ENCODE data around the gene SARNP.

The SARNP gene

DNA sequence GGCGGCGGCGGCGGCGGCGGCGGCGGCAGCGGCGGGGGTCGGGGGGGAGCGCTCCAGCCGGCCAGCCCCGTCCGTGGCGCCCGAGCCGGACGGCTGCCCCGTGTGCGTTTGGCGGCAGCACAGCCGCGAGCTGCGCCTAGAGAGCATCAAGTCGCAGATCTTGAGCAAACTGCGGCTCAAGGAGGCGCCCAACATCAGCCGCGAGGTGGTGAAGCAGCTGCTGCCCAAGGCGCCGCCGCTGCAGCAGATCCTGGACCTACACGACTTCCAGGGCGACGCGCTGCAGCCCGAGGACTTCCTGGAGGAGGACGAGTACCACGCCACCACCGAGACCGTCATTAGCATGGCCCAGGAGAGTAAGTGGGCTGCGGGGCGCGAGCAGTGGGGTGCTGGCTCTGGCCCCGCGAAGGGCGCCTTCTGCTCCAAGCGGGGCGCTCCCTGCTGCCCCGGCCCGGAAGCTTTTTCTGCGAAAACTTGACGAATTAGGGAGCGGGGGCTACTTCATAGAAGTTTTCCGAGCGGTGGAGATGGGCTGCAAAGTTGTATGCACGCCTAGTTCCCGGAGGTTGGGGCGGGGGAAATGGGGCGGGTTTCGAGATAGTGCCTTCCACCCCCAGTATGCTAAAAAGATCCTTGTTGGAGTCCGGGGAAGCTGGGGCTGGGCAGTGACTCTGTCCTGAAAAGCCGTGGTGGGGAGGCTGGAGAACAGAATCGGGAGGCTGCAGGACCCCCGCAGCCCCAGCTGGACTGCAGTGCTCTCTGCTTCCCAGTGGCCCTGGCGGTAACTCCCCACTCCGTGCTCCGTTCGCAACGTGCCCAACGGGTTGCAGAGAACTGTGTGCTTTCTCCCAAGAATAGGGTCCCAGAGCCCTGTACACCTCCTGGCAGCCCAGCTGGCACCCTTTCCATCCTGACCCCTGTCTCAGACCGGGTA is 73.9 kb downstream of the SARNP start:
- DNase-seq (ENCODE audit: low read depth in 2 of 2) = no peak

- DNase-seq (ENCODE audit: low read depth in 2 of 2) = no peak
These were observed 74.7 kb downstream of the SARNP start, which contains the start of gene GDF11 for GRCh38 chr12:55742719-55743405. GDF11 (plus strand) TSS chr12:55743122; CDS start chr12:55743317, 195 bp downstream.

DNA sequence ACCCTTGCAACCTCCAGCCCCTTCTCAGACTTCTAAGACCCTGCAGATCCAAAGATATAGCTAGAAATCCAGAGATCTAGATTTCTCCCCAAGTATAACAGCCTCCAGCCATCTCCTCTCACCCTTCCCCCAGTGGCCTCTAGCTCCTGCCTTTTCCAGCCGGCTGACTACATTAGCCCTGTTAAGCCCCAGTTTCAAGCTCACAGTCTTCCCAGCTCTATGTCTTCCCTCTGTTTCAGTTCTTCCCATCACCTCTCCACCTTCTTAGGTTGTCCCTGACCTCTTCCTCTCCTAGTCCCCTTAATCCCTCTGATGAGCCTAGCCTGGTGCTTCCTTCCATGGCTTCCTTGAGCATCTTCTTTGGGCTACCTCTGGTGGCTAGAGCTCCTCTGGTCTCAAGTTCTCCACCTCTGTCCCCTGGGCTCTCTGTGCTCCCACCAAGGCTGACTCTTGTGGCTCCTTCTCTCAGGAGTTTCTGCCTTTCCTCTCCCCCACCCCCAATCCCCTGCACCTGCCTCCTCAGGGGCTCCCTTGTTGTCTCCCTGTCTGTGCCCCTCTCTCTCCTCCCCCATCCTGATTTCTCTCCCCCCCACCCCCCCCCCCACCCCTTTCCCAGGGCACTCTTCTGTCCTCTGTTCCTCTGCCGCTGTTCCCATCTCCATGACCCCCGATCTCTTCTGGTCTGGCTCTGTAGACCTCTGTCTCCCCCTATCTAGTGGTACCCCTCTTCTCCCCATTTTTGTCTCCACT is 75.4 kb downstream of the SARNP start:
- no peak for DNase-seq (ENCODE audit: low read depth in 2 of 2)

- no peak for DNase-seq (ENCODE audit: low read depth in 2 of 2)
These were observed 78.5 kb downstream of the SARNP start for GRCh38 chr12:55739025-55739378.

DNA sequence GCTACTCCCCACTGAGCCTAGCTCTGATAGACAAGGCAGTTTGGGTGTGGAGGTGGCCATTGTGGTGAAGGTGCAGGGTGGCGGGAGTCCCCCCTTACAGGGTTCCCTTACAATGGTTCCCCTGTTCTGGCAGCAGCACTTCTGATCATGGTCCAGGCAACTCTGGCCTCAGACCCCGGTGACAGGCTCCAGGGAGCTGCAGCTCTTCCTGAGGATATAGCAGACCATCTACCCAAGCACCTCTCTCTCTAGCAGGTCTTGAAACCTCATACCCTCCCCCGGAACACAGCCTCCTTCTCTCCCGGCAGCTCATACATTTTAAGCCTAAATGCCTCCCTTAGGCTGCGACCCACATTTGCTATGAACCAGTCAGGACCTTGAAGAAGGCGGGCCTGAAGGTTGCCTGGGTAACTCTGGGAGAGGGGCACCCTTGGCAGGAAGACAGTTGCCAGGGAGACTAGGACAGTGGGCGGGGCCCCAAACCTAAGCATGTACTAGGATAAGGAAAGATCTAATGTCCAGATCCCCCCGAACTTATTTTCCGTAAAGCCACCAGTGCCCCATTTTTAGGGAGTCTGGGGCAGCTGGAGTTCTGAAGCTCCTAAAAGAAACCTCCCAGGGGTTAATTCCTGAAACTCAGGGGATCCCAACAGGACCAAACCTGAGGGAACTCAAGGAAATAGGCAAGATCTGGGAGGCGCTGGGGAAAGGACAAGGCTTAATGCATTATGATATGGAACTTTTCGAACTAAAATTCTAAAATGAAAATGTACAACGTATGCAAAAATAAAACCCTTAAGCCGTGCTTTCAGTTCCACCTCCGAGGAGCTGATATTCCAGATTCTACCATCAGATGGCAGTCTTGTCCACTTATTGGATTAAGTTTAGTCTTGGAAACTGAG is 79.2 kb downstream of the SARNP start:
- DNase-seq (ENCODE audit: low read depth in 2 of 2) = peak; percentile 50 to 51

DNA sequence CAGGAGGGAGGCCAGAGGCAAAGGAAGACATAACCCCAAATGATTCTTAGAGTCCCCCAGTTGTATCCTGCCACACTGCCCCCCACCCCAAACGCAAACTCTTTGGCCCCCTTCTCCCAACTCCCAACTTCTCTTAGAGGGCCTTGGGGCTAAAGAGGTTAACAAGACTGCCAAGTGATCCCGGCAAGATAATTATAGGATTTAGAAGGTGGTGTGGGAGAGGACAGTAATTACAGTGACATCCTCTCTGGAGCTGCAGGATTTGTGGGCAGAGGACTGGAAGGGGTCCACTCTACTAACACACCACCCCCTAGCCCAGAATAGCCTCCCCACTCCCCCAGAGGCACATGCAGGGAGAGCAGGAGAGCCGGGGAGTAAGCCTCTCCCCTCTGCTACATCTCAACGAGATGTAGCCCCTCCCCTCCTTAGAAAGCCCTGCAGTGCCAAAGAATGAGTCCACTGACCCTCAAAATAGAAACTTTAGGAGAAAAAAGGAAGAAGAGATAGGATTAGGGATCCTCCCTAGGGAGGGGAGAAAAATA is 79.9 kb downstream of the SARNP start:
- DNase-seq (ENCODE audit: low read depth in 2 of 2) = no peak

DNA sequence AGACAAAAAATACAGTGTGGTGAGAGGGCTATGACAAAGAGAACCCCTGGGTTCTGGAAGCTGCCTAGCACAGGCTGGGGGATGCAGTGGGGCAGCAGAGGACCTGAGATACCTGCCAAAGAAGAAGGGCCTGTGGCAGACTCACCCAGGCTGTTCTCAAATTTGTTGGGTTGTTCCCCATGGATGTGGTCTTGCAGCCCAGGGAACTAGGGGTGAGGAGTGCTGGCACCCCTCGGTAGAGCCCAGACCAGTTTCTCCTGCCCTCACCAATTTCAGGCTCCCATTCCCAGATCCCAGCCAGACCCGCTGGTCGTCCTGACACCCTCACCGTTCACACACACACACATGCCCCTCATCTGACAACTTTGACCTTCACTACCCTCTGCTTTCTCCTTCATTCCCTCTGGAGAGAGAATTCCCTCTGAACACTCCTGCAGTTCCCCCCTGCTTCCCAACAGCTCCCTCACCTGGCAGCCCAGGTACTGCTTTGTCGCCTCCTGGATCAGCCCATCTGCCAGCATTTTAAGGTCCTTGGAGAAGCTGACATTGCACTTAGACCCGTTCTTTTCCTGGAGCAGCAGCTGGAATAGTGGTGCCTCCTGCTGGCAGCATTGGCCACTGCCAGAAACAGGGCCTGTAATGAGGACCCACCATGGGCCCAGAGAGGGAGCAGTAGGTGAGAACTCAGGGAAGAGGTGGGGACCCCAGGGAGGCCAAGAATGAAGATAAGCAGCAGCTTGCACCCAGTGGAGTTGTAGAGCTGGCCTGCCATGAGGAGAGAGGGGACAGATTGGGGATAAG is 80.5 kb downstream of the SARNP start:
- no peak for DNase-seq (ENCODE audit: low read depth in 2 of 2)

- no peak for DNase-seq (ENCODE audit: low read depth in 2 of 2)
These were observed 81.4 kb downstream of the SARNP start for GRCh38 chr12:55736076-55736475.

- no peak for DNase-seq (ENCODE audit: low read depth in 2 of 2)
These were observed 82.9 kb downstream of the SARNP start for GRCh38 chr12:55734595-55734994.

- no peak for DNase-seq (ENCODE audit: low read depth in 2 of 2)
These were observed 83.7 kb downstream of the SARNP start for GRCh38 chr12:55733858-55734257.

DNA sequence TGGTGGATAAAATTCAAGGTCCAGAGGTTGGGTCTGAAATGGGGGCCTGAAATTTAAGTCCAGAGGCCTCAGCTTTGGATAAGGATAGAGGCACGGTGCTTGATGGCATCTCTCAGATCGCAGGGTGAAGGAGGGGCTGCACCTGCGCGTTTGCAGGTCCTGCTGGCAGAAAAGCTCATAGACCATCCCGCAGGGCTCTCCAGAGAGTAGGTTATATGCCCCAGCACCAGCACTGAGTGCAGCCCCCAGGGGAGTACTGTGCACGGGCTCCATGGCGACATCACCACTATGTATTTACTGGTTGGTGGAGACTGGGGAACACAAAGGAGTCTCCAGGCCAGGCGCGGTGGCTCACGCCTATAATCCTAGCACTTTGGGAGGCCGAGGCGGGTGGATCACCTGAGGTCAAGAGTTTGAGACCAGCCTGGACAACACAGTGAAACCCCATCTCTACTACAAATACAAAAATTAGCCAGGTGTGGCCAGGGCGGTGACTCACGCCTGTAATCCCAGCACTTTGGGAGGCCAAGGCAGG is 84.4 kb downstream of the SARNP start:
- no peak for DNase-seq (ENCODE audit: low read depth in 2 of 2)

DNA sequence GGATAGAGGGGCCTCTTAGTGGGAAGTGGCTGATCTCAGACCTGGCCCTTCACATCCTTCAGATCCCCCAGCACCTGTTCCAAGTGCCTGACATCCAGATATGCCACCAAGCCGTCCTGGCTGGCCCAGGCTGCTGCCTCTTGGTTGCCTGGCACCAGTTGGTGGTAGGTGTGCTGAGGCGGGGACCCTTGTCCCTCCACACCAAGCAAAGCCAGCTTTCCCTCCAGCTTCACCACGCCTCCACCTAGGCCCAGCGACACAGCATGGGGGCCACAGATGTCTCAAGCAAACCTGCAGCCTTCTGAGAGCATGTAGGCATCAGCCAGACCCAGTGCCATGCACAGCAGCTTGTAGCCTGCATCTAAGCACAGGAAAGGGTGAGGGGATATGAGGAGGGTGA is 85.2 kb downstream of the SARNP start:
- DNase-seq (ENCODE audit: low read depth in 2 of 2) = no peak

GRCh38 chr12:55729819-55730818 is 87.4 kb downstream of the SARNP start:
- no peak for DNase-seq (ENCODE audit: low read depth in 2 of 2)

DNA sequence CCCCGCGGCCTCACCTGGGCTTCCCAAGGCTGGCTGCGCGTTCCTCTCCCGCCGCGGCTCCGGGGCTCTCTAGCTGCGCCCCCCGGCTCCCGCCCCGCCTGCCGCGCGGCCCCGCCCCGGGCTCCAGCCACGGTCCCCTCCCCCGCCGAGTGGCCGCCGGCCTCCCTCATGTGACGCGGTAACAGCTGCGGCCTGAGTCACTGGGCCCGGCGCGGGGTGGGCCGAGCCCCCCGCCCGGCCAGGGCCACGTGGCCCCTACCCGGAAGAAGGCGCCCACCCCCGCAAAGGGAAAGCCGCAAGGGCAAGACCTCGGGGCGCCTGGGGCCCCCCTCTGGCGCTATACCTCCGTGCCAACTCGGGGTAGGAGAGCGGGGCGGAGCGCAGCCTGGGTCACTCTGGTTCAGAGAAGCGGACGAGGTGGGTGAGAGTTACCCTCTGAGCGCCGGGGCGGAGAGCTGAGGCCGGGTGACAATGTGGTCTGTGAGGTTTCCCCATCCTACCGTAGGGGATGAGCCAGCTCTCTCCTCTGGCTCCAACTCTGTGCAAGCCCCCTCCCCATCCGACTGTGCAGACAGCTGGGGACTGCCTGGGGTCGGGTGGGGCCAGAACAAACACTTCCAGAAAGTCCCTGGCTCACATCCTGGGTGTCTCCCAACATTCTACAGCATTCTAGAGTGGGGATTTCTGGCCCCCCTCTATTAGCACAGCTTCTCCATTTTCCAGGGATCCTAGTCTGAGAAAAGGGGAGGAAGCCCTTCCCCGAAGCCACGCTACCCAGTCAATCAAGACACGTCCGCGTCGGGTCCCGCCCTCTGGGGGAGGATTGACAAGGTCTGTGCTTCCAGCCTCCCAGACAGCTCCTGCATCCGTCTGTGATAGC is 88.3 kb downstream of the SARNP start, which contains the start of gene CD63:
CD63 (minus strand) TSS at position 71 of the 880 bp plus-strand sequence. CDS start 668 bp downstream, outside the sequence.
- peak in 1 of 2 donors; percentile 57 for DNase-seq (ENCODE audit: low read depth in 2 of 2)

- DNase-seq (ENCODE audit: low read depth in 2 of 2) = no peak
These were observed 89.2 kb downstream of the SARNP start for GRCh38 chr12:55728186-55728938.

DNA sequence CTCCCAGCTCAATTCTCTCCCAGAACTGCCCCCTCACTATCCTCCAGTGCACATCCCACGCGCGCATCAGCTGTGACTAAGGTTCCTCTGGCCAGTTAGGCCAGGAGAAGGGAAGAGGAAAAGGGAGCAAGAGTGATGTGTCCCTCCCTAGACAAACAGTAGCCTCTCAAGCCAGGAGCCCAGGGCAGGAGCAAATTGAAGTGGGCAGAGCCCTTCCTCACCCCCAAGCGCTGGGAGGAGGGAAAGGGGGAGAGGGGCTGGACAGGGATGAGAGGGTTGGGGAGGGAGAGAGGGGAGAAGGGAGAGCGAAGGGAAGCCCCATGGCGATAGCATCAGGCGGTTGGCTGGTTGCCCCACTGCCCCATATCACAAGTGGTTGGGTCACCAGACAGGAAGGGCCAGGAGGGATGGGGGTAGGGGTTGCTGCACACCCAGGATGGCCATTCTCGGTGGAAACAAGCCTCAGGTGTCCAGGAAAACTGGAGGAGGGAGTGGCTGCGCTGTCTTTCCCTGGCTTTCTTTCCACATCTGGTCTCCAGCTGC is 89.8 kb downstream of the SARNP start:
- DNase-seq (ENCODE audit: low read depth in 2 of 2) = no peak

All from stimulated activated CD4-positive, alpha-beta T cell treated with anti-CD3 and anti-CD28 coated beads, Interleukin-1b, Interleukin-23, amount 100 ng/mL, for 1 hour (primary cell).